HG03457 (cell line): Measurements from ENCODE around the gene DNAH17.

ENCODE experiments used
- ATAC-seq: cut with Tn5 transposase; IDR thresholded peaks from one replicate; pipeline ENCODE4 v1.9.1; 2021; ENCODE audit warnings: moderate number of reproducible peaks; ENCODE audit not compliant: unreplicated experiment

Gene DNAH17

GRCh38 chr17:78377858-78378224 lies 199.4 kb downstream of the DNAH17 start:
- no peak for ATAC-seq

GRCh38 chr17:78376161-78376560 lies 201.0 kb downstream of the DNAH17 start:
- no peak for ATAC-seq

- ATAC-seq, result no peak
These were observed 201.6 kb downstream of the DNAH17 start for GRCh38 chr17:78375401-78376151.

GRCh38 chr17:78374631-78375274 lies 202.4 kb downstream of the DNAH17 start:
- no peak for ATAC-seq

GRCh38 chr17:78374189-78374588 lies 203.0 kb downstream of the DNAH17 start:
- no peak for ATAC-seq
